NCI-H1105 (cell line): ENCODE results near the gene SPTLC3.

Source experiments
- DNase-seq: peaks from one replicate; lab custom pipeline; 2025; lab: John Stamatoyannopoulos, UW

The SPTLC3 gene

DNA sequence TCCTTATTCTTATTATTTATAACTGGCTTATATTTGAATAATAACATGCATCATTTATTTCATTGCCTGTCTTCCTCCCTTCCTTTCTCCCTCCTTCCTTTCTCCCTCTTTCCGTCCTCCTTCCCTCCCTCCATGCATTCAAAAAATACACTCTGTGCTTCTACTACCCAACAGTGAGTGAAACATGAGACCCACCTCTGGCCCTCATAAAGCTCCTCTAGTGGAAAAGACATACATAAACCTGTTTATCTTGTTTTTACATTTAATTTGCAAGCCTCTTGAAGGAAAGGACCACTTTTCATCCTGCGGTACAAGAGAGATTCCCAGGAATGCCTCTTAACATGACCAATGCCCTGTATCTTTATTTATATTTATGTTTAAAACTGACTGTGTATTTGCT is 190.5 kb downstream of the SPTLC3 start:
- no peak for DNase-seq

DNA sequence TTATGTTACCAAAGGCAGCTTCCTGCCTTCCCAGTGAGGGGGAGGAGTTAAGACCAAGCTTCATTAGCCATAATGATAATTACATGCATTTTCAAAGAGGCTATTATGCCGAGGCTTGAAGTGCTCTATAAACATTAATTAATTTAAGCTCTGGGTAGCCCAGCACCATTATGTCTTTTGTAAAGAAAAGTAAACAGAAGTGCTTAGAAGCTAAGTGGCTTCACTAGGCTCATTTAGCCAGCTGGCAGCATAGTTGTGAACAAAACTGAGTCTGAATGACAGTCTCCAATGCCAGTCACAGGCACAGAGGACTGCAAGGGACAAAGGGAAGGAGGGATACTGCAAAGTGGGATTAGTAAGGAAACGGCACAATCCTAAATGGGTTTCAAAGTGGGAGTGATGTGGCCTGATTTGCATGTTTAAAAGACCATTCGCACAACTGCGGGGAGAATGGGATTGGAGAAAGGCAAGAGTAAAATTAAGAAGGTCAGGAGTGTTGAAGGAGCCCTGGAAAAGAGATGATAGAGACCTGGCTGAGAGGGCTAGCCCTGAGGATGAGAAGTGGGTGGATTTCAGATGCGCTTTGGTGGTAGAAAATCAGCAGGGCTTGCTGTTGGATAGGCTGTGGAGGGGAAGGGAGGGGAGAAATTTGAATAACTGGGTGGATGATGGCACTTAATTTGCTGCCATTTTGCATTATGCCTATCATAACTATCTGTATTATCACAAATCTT is 192.2 kb downstream of the SPTLC3 start:
- peak; percentile 98 for DNase-seq

DNA sequence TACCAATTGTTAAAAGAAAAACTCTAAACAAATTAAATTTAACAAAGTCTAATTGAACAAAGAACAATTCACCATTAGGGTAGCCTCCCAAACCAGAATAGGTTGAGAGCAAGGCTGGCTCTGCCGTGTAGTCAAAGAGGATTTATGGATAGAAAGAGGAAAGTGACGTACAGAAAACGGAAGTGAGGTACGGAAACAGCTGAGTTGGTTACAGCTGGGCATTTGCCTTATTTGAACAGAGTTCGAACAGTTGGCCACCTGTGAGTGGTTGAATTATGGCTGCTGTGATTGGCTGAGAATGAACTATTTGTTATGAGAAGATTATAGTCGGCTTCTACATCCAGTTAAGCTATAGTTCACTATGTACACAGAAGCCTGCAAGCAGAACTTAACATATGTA is 193.8 kb downstream of the SPTLC3 start:
- DNase-seq = no peak

DNA sequence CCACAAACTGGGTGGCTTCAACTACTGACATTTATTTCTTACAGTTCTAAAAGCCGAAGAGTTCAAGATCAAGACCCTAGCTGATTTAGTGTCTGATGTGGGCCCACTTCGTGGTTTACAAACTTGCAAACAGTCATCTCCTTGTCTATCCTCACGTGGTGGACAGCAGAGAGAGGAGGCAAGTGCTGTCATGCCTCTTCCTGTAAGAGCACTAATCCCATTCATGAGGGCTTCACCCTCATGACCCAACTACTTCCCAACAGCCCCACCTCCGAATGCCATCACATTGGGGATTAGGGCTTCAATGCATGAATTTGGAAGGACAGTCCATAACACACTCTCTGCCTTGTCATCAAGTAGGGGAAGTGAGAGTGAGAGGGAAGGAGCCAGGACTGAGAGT is 196.7 kb downstream of the SPTLC3 start:
- DNase-seq = no peak

DNA sequence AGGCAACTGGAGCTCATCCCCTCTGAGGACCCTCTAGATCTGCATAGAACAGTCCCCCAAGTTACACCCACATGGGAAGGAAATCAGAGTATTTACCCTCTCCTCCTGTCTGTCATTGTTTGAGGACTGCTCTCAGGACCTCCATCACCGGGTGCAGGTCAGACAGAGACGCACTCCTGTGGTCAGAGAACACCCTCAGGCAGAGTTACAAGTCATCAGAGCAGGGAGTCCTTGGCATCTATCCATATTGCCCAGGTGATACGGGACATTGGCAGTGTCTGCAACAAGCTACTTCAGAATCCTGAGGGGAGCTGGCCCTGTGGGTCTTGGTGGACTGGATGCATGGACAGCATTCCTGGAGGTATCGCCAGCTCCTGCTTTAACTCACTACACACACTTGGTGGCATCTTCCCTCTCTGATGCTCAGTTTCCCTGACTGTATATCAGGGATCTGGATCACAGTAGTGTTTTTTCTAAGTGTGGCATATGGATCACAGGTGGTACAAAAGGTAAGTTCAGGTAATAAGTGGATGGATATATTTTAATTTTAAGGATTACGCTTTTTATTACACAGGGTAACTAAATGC is 197.2 kb downstream of the SPTLC3 start:
- DNase-seq = no peak

DNA sequence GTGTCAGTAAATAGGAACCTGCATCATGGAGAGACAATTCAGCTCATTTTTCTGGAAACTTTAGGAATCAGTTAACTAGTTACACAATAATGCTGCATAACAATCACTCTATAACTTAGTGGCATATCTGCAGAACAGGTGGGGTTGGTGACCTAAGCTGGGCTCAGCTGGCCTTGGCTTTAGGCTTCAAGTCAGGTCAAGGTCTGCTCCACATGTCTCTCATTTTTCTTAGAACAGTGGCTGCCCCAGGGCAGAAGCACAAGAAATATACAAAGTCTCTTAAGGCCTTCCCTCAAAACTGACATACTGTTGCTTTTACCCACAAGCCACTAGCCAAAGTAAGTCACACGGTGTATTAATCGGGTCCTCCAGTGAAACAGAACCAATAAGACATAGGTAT is 198.2 kb downstream of the SPTLC3 start:
- DNase-seq = no peak

DNA sequence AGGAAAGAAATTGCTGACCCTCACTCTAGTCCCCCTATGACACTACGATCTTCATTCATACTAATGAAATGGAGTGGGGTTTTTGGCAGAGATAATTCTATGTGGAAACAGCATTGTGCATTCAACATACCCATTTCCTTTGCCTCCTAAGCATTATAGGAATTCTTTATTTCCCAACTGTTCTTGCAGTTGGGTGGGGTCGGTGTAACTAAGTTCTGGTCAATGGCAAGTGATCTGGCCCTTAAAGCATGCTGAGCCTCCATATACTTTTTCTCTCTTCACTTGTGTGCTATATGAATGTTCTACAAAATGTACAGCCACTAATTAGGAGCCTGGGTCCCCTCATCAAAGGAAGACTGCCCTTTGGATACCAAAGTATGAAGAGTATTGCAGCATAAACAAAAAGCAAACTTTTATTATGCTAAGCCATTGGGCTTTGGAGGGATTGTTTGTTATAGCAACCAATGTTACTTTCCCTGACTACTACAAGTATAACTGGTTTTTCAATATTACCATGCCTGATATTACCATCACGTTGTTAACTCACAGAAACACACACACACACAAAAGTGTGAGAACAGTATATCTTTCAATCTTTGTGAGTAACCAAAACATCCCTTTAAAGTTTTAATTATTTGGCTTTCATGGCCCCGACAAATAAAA is 203.3 kb downstream of the SPTLC3 start:
- DNase-seq = no peak

DNA sequence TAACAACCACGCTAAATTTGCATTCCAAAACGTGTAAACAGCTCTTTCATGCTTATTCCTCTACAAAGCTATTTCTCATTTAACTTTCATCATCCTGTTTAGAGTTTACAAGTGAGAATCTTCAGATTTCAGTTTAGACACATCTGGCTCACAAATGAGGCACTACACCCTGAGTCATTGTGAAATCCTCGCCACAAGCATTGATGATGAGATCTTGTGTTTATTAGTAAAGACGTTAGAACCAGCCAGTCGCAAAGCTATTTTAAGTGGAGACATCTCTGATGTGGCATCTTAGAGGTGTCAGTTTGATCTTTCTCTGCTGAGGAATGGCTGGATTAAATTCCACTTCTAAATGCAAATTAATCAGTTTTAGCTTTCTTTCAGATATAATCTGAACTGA is 204.0 kb downstream of the SPTLC3 start:
- no peak for DNase-seq

DNA sequence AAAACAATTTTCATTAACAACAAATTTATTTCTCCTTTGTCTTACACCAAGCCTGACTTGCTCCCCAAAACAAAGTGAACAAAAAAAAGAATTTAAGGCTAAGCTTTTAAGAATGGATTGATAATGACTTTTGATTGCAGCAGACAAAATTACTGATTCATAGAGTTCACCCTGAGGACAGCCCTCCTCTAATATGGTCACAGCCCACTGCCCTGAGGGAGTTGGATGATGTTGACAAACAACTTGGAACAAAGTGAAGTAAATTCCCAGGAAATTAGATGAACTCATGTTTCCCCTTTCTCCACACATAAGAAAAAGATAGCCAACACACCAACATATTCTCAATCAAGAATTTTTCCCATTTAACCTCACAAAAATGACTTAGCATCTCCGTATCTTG is 204.6 kb downstream of the SPTLC3 start:
- no peak for DNase-seq

DNA sequence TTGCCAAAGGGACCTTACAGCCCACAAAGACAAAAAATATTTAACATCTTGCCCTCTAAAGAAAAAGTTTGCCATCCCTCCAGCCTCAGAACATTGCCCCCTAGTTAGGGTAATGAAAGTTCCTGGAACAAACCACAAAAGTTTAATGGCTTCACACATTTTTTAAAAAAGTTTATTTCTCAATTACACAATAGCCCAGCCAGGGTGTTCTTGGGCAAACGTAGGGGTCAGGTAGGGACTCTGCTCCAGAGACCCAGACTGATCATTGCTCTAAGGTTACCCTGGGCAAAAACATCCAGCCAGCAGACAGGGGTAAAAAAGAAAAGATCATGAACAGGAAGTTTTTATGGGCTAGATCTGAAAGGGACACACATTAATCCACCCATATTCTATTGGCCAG is 207.8 kb downstream of the SPTLC3 start:
- DNase-seq = no peak
